Right ventricle myocardium inferior (tissue), 1 donor: ENCODE data around the gene DHX38. TPM values are rescaled to one million over a fixed set of nuclear protein-coding genes. Genes with fewer than 3 reads are reported as not detected.
"Not testable (repeated sequence)": the region's sequence is repeated elsewhere in the genome, so short reads cannot be mapped to it uniquely, and the experiment has no call there.

Experiments used
- ATAC-seq: fragments of 200-7000 bp; cut with Tn5 transposase; one replicate; pipeline ENCODE4 v1.9.1; 2020; ENCODE audit warnings: mild to moderate bottlenecking, moderate library complexity
- DNase-seq: peaks from one replicate; pipeline ENCODE4 v3.0.0; 2021; ENCODE audit errors: missing footprints
- intact Hi-C: fragments of 100-400 bp; cut with DNase I; formaldehyde crosslinking; loops from one replicate; pipeline ENCODE4 v1.11.0; 2022
- total RNA-seq: library from RNA; stranded (reverse); fragmentation: NEBNext Ultra II Directional; extraction: Animal tissue kit (Norgen Biotek cat#: 25700); gene quantifications from one replicate; pipeline ENCODE4 v1.2.1, GENCODE V29; 2021
- donor health status: DM: no; HTN: yes; CAD: no; lungs with severe emphysema.

The DHX38 gene
- total RNA-seq, 1 donor from 2014 or later = 40.8 TPM

DNA sequence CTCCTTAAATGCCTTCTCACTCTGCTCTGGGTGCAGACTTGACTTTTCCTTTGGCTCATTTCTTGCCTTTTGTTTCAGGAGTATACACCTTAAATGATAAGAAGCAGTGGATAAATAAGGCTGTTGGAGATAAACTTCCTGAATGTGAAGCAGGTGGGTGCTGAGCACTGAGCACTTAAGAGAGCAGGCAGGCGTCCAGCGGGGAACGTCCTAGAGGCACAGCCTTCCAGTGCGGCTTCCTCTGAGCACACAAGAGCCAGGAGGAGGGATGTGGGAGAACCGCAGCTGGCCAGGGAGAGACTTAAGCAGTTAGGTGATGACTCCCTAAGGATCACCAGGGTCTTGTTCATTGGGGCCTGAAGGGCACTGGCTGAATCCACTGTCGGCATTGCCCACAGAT, 18.6 kb upstream of the DHX38 start:
- peak; percentile 42 for ATAC-seq
- DNase-seq, intact Hi-C loops: not testable (repeated sequence)

DNA sequence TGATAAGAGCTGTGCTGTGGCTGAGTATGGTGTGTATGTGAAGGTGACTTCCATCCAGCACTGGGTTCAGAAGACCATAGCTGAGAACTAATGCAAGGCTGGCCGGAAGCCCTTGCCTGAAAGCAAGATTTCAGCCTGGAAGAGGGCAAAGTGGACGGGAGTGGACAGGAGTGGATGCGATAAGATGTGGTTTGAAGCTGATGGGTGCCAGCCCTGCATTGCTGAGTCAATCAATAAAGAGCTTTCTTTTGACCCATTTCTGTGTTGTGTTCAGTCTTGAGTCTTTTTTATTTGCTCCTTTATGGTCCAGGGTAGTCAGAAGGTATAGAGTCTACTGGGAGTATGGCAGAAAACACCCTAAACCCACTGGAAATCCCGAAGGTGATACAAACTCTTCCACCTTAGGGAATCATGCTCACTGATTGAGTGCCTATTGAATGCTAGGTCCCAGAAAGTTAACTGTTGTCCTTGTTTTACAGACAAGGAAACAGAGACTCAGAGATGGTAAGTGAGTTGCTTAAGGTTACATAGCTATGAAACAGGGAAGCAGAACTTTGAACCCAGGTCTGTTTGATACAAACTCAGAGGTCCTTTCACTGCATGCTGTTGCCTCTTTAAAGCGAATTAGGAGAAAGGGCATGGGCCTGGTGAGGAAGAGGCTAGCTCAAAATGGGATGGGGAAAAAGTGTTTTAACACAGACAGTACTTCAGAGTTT, 16.5 kb upstream of the DHX38 start:
- DNase-seq, ATAC-seq, intact Hi-C loops: not testable (repeated sequence)

DNA sequence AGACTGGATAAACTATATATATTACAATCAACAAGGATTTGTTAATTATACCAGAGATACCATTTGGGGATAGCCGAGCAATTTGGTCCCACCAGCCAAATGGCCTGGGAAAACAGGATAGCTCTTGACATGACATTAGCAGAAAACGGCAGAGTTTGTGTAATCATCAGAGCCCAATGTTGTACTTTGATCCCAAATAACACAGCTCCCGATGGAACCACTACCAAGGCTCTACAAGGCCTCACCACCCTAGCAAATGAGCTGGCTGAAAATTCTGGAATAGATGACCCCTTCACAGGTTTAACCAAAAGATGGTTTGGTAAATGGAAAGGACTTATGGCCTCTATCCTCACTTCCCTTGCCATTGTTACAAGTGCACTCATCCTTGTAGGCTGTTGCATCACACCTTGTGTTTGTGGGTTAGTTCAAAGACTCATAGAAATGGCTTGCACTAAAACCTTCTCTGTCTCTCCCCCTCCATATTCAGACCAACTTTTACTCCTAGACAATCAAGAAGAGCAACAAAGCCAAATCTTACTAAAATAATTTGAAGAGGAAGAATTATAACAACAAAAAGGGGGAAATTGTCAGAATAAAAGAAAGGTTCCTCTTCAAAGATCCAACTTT, 9.8 kb upstream of the DHX38 start:
- ATAC-seq = no peak
- DNase-seq = no peak
- intact Hi-C loops = no loop called here

DNA sequence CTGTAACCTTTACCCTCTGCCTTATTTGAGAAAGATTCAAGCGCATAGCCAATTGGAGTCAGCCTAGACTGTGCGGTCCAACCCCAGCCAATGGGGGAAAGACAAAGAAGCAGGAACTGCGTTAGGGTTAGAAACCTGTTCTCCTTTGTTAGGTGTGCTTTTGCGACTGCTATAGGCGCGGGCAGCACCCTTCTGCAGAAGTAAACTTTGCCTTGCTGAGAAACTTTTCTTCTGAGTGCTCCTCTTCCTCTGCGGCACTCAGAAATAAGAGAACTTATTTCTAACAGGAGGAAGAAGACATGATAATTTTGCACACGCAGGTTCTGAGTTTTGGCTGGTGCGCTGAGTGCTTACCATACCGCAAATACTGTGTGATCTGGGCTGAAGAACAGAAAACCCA, 9.2 kb upstream of the DHX38 start:
- no peak for DNase-seq
- ATAC-seq = no peak
- intact Hi-C loops = no loop called here

DNA sequence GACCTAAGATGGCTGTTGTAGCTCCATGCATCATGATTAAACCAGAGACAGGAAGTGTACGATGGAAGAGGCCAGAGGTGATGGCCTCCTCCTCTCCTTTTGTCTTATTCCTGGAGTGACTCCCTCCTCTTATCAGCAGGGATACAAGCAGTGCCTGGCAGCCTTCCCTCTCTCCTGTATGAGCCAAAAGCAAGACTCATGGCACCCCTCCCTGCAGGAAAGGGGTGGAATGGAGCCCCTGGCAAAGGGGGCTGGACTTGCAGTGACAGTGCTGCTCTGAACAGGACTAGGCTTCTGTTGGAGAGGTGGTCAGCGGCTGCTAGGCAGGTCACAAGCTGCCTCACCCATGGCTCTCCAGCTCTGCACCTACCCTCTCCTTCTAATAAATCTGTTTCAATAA, 8.6 kb upstream of the DHX38 start:
- intact Hi-C loops = no loop called here
- ATAC-seq = peak; percentile 89
- DNase-seq = no peak

DNA sequence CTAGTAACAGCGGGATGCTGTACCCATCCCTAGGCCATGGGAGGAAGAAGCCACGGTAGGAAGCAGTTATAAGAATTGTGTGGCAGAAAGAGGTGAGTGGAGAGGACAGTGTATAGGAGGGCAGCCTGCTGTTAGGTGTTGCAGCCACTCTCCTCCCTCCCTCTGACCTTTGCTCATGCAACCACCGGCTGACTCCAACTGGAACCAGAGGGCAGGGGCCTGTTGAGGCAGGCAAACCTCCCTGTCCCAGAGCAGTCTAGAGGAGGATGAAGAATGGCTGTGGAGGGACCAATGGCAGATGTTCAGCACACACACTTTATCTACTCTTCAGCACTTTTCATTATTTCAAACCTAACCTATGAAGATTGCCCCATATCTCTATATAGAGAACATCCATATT, 2.4 kb upstream of the DHX38 start:
- intact Hi-C loops = loop anchor here (10.0 kb wide), 1 partner anchor 156 kb away; no protein-coding TSS in a partner anchor
- no peak for ATAC-seq
- DNase-seq = no peak

DNA sequence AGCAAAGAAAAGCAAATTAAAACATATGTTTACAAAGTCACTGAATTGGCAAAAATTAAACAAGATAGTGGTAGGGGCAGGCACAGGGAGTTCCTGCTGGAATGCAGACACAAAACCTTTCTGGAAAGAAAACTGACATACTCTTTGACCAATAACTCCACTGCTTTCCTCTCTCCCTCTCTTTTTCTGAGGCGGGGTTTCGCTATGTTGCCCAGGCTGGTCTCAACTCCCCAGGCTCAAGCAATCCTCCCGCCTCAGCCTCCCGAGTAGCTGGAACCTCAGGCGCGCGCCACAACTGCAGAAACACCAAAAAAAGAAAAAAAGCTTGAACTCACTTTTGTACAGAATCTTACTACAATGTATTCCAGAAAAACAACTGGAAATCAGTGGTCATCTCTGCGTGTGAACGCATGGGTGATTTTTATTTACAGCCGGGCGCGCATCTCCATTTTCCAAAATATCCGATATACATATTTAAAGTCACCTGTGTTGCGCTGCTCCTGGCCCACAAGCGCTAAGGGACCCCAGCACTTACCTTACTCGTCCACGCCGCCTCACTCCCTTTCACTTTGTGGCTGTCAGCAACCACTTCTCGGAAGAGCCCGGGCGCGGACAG, 707 bp upstream of the DHX38 start:
- intact Hi-C loops = loop anchor here (1.0 to 10.0 kb wide), 2 partner anchors 20 to 158 kb away; no protein-coding TSS in a partner anchor

DNA sequence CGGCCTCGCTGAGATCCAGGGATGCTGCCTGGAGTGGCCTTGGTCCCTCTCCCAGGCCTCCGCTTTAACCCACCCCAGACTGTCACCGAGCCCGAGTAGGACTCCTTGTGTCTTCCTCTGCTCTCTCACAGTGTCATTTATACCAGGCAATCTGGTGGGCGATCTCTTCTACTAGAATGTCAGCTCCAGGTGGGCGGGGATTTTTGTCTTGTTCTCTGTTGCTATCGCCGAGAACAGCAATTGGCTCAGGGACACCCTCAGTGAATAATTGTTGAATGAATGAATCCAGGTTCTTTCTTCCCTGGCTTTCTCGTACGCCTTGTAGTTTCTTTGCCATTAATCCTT, 591 bp downstream of the DHX38 start:
- no peak for DNase-seq
- ATAC-seq = no peak
- intact Hi-C loops = loop anchor here (10.0 kb wide), 1 partner anchor 159 kb away; no protein-coding TSS in a partner anchor

More for the DNA sequence above, 707 bp upstream of the DHX38 start:
- ATAC-seq = peak; percentile 30
- no peak for DNase-seq

DNA sequence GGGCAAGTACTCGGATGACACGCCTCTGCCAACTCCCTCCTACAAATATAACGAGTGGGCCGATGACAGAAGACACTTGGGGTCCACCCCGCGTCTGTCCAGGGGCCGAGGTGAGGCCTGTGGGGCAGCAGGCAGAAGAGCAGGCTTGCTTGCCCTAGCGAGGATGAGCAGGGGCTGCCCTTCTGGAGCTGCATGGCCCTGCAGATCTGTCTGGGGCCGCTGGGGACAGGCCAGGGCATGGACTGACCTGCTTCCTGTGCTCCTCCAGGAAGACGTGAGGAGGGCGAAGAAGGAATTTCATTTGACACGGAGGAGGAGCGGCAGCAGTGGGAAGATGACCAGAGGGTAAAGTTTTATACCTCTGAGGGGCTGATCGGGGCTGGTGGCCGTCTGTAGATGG, 5.3 kb downstream of the DHX38 start:
- ATAC-seq = no peak
- DNase-seq = no peak
- intact Hi-C loops = loop anchor here (1.0 to 10.0 kb wide), 2 partner anchors 33 to 164 kb away; no protein-coding TSS in a partner anchor

DNA sequence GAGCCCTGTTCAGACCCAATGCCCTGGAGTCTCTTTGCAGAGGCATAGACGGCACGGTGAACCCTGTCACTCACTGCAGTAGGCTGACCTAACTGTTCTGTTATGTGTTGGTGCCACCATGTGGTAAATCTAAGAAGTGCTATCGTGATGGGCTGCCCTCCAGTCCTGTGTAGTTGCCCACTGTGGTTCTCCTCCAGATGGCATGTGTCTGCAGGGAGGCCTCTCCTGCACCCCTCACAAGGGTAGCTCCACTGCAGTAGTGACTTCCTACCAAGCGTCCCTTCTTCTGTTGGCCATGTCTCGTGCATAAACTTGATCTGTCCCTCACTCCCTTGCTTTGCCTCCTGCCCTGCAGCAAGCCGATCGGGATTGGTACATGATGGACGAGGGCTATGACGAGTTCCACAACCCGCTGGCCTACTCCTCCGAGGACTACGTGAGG, 5.8 kb downstream of the DHX38 start:
- ATAC-seq = peak; percentile 70
- intact Hi-C loops = loop anchor here (1.0 to 10.0 kb wide), 2 partner anchors 33 to 165 kb away; no protein-coding TSS in a partner anchor
- DNase-seq = no peak

DNA sequence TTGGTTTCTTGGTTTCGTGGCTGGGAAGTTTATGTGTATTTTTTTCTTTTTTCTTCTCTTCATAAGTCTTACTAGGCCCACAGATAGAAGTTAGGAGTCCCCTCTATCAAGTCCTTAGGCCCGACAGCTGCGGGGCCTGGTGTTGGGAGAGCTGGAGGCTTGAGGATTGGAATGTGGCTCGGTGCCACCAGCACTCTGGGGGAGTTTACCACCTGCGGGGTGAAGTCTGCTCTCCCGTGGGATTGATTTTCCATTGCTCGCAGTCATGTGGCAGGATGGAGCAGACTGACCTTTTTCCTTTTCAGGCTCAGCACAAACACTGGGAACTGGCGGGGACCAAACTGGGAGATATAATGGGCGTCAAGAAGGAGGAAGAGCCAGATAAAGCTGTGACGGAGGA, 7.5 kb downstream of the DHX38 start:
- intact Hi-C loops = no loop called here
- ATAC-seq (no peak), DNase-seq (peak; percentile 22)

DNA sequence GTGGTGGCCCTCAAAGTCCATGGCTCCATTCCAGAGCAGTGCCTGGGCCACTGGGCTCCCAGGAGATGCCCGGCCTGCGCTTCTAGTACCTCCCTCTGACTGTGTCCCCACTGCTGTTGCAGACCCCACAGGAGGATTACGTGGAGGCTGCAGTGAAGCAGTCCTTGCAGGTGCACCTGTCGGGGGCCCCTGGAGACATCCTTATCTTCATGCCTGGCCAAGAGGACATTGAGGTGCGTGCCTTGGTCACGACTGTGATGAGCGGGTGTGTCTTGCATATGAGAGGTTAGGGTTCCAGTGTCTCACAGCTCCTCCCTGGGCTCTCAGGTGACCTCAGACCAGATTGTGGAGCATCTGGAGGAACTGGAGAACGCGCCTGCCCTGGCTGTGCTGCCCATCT, 11.3 kb downstream of the DHX38 start:
- ATAC-seq (no peak), DNase-seq (peak; percentile 61)
- intact Hi-C loops = no loop called here

DNA sequence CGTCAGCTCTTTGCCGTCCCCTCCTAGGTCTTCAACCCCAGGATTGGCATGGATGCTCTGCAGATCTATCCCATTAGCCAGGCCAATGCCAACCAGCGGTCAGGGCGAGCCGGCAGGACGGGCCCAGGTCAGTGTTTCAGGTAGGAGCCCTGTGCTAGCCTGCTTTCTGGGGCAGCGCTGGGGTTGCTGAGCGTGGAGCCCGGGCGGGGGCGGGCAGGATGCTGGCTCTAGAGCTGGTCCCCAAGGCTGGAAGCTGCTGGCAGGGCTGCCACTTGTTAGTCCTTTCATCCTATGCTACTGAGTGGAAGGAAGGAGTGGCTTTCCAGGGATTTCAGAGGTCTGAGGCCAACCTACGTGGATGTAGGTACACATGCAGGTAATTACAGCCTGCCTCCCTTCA, 12.3 kb downstream of the DHX38 start:
- peak; percentile 22 for DNase-seq
- ATAC-seq = no peak
- intact Hi-C loops = no loop called here

DNA sequence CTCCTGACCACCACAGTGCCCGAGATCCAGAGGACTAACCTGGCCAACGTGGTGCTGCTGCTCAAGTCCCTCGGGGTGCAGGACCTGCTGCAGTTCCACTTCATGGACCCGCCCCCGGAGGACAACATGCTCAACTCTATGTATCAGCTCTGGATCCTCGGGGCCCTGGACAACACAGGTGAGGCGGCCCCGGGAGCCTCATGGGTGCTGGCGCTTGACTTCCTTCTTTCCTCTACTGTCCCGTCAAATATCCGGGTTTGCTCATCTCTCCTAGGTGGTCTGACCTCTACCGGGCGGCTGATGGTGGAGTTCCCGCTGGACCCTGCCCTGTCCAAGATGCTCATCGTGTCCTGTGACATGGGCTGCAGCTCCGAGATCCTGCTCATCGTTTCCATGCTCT, 13.7 kb downstream of the DHX38 start:
- DNase-seq (peak; percentile 32), ATAC-seq (no peak)
- intact Hi-C loops = no loop called here

DNA sequence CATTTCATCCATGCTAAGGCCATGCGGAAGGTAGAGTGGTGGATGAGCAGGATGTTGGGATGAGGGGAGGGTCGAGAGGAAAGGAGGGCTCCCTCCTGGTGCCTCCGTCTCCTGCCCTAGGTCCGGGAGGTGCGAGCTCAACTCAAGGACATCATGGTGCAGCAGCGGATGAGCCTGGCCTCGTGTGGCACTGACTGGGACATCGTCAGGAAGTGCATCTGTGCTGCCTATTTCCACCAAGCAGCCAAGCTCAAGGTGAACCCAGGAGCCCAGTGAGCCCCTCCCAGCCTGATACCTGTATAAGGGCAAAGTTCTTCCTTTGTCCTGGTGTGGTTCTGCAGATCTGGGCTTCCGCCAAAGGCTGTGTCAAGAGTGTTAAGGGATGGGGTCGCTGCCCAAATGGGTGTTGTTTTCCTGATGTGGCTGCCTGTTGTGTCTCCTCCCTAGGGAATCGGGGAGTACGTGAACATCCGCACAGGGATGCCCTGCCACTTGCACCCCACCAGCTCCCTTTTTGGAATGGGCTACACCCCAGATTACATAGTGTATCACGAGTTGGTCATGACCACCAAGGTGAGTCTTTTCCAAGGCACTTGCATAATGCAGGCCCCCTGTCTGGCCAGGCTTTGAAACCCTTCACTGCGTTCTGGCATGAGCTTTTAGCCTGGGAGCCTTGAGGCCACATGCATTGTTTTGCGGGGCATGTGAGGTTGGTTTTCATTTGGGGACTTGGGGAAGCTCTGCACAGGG, 14.9 kb downstream of the DHX38 start:
- ATAC-seq (no peak), DNase-seq (peak; percentile 20)
- intact Hi-C loops = no loop called here

DNA sequence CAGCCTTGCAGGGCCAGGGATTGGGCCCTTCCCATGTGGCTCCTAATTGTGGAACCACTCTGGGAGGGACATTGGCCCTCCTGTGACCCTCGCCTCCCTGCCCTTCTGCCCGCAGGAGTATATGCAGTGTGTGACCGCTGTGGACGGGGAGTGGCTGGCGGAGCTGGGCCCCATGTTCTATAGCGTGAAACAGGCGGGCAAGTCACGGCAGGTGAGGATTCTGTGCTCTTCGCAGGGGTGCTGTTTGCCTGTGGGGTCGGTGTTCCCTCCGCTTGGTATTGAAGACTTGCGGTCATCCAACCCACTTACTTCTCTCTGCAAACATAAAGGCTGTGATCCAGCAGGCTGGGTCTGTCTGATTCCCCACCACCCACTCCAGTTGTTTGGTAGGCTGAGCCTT, 15.7 kb downstream of the DHX38 start:
- no peak for DNase-seq
- no peak for ATAC-seq
- intact Hi-C loops = no loop called here

DNA sequence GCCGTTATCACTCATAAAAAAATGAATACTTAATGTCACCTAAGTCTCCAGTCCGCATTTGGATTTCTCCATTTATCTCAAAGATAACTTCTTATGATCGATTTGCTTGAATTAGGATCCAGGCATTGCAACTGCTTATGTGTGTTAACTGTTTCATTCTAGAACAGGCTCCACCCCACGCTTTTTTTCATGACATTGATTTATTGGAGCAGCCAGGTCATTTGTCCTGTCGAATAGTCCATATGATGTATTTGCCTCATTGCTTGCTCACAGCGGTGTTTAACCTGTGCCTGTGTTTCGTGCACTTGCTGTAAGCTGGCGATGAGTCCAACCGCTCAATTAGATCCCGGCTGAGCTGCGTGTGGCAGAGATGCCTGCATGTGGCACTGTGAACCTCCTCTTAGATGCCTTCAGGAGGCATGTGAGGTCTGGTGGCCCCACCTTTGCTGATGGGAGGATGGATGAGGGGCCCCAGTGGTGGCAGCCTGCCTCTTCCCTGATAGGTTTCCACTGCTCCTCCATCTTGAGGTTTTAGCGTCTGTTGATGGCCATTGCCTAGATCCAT, 16.4 kb downstream of the DHX38 start:
- no peak for DNase-seq
- intact Hi-C loops = no loop called here
- ATAC-seq = no peak

DNA sequence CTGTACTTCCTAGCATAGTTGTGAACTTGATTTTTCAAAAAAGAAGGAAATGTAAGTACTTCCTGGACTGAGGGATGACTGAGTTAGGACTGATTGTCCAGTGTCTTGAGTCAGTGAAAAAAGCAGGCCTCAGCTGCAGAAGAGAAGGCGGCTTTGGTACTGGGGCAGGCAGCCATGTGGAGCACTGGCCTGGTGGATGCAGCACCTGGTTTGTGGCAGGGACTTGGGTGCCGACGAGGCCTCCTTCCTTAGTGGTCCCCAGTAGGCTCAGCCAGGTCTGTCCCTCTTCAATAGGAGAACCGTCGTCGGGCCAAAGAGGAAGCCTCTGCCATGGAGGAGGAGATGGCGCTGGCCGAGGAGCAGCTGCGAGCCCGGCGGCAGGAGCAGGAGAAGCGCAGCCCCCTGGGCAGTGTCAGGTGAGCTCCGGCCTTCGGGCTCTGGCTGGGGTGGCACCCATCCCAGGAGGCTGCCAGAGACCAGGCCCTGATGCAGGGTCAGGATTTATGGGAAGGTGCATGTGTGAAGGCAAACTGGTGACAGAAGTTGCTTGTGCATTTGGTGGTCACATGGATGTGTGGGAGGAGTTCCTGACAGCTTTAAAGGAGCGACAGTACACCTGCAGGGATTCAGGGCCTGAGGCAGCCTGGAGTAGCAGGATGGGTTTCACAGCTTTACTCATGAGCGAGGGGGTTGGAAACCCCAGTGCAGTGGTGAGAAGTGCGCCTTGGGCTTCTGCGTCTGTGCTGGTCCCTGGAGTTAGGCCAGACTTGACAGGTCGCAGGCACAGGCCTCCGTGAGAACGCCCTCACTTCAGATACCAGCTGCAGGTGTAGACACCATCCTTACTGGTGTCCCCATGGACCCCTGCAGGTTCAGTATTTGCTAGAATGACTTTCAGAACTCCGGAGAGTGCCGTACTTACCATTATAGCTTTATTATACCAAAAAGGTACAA, 17.3 kb downstream of the DHX38 start:
- ATAC-seq = no peak
- DNase-seq = peak; percentile 31

More for the DNA sequence above, 17.3 kb downstream of the DHX38 start:
- intact Hi-C loops = no loop called here
